H1 (cell line): Measurements from ENCODE around the gene PA2G4. TPM values are rescaled to one million over a fixed set of nuclear protein-coding genes. Genes with fewer than 3 reads are reported as not detected.

Experiments
- CTCF ChIA-PET: fragments of 300-600 bp; sonication (Branson Sonifier 250); formaldehyde crosslinking; loops from one replicate; lab custom pipeline; 2021; ENCODE audit not compliant: partially characterized antibody; lab: Charles Lee
- POLR2A ChIA-PET: fragments of 300-600 bp; sonication (Branson Sonifier 250); formaldehyde crosslinking; loops from one replicate; lab custom pipeline; 2021; ENCODE audit warnings: inconsistent platforms; ENCODE audit not compliant: partially characterized antibody; lab: Charles Lee
- DNase-seq, 2 experiments: peaks; one replicate each; pipeline versions ENCODE4 v3.0.0 to v3.0.0-alpha.2; 2010 to 2022; ENCODE audit warnings: low spot score in 2 of 2, low read depth in 1 of 2, mixed read lengths in 1 of 2
- FAIRE-seq: peaks from 2 replicates; lab custom pipeline; 2011; peaks lifted over from hg19 to GRCh38; lab: Jason Lieb, UNC
- H2AFZ ChIP-seq: 2 replicates; pipeline ENCODE4 v1.8.1; 2012; ENCODE audit warnings: low read length, inconsistent platforms
- H2AK5ac ChIP-seq: 2 replicates; pipeline ENCODE4 v1.6.1; 2013; ENCODE audit warnings: low read depth, low read length
- H2BK120ac ChIP-seq: replicated peaks from 2 replicates; pipeline ENCODE3; 2013; ENCODE audit warnings: low read depth, low read length, inconsistent platforms
- H2BK12ac ChIP-seq: 2 replicates; pipeline ENCODE4 v1.6.1; 2013; ENCODE audit warnings: low read depth, low read length
- H2BK15ac ChIP-seq: 2 replicates; pipeline ENCODE4 v1.6.1; 2013; ENCODE audit warnings: low read length
- H2BK20ac ChIP-seq: 2 replicates; pipeline ENCODE4 v1.6.1; 2013; ENCODE audit warnings: low read length
- H2BK5ac ChIP-seq: 2 replicates; pipeline ENCODE4 v1.6.1; 2013; ENCODE audit warnings: low read depth, low read length
- H3K14ac ChIP-seq: 2 replicates; pipeline ENCODE4 v1.6.1; 2013; ENCODE audit warnings: inconsistent platforms; ENCODE audit not compliant: insufficient read length
- H3K18ac ChIP-seq: 2 replicates; pipeline ENCODE4 v1.6.1; 2013; ENCODE audit warnings: low read length; ENCODE audit errors: extremely low read depth
- H3K23ac ChIP-seq: 2 replicates; pipeline ENCODE4 v1.6.1; 2013; ENCODE audit warnings: inconsistent platforms; ENCODE audit not compliant: insufficient read length
- H3K23me2 ChIP-seq: 2 replicates; pipeline ENCODE4 v1.6.1; 2013; ENCODE audit warnings: low read depth, low read length
- H3K27ac ChIP-seq: 2 replicates; pipeline ENCODE4 v1.6.1; 2011; ENCODE audit warnings: low read depth, low read length, inconsistent platforms
- H3K27me3 ChIP-seq, 4 experiments: replicated peaks in 1 of 4; 1 replicate in 1 of 4; 2 replicates in 3 of 4; pipeline versions ENCODE4 v1.6.1 to v1.8.1; 2011 to 2013; ENCODE audit warnings: low read length in 3 of 4, mild to moderate bottlenecking in 3 of 4, inconsistent platforms in 2 of 4, mixed read lengths in 2 of 4, moderate library complexity in 1 of 4; ENCODE audit not compliant: control insufficient read depth in 3 of 4, insufficient read depth in 3 of 4; ENCODE audit errors: extremely low read depth in 1 of 4
- H3K36me3 ChIP-seq, 4 experiments: 2 replicates each; pipeline versions ENCODE4 v1.6.1 to v1.8.1; 2011 to 2013; ENCODE audit warnings: mild to moderate bottlenecking in 4 of 4, low read length in 3 of 4, moderate library complexity in 2 of 4, control low read depth in 1 of 4, inconsistent platforms in 1 of 4; ENCODE audit not compliant: insufficient read depth in 4 of 4, control insufficient read depth in 2 of 4
- H3K4ac ChIP-seq: replicated peaks from 2 replicates; pipeline ENCODE3; 2013; ENCODE audit warnings: low read length, low read depth, mixed read lengths, inconsistent platforms; ENCODE audit not compliant: insufficient read length
- H3K4me1 ChIP-seq, 4 experiments: replicated peaks in 1 of 4; 1 replicate in 1 of 4; 2 replicates in 3 of 4; pipeline versions ENCODE4 v1.6.1 to v1.8.1; 2011 to 2013; ENCODE audit warnings: low read length in 3 of 4, inconsistent platforms in 2 of 4, mixed read lengths in 1 of 4; ENCODE audit not compliant: insufficient read depth in 4 of 4, control insufficient read depth in 3 of 4
- H3K4me2 ChIP-seq, 2 experiments: 2 replicates each; pipeline versions ENCODE4 v1.6.1 to v1.8.1; 2011 to 2013; ENCODE audit warnings: low read depth in 2 of 2, low read length in 2 of 2, control low read depth in 1 of 2, inconsistent platforms in 1 of 2, mild to moderate bottlenecking in 1 of 2; ENCODE audit not compliant: insufficient read depth in 1 of 2
- H3K4me3 ChIP-seq, 4 experiments: fragments of 200-600, 300-600 bp in 1 of 4; sonication (generic), shearing (Covaris generic), sonication (Bioruptor Twin) in 1 of 4; 2 replicates each; pipeline versions ENCODE4 v1.5.1 to v1.8.1; 2011 to 2016; ENCODE audit warnings: low read length in 4 of 4, low read depth in 3 of 4, control low read depth in 2 of 4, inconsistent platforms in 2 of 4, mild to moderate bottlenecking in 2 of 4, mixed read lengths in 1 of 4, moderate library complexity in 1 of 4; ENCODE audit not compliant: insufficient read depth in 2 of 4; ENCODE audit errors: extremely low read depth in 1 of 4
- H3K56ac ChIP-seq: replicated peaks from 2 replicates; pipeline ENCODE3; 2013; ENCODE audit warnings: low read depth, mild to moderate bottlenecking, mixed read lengths, low read length, inconsistent platforms; ENCODE audit not compliant: insufficient read length
- H3K79me1 ChIP-seq: 2 replicates; pipeline ENCODE4 v1.6.1; 2013; ENCODE audit warnings: low read depth, low read length, control low read depth
- H3K79me2 ChIP-seq, 2 experiments: 2 replicates each; pipeline versions ENCODE4 v1.6.1 to v1.8.1; 2012 to 2013; ENCODE audit warnings: low read length in 2 of 2, mild to moderate bottlenecking in 2 of 2, inconsistent platforms in 1 of 2; ENCODE audit not compliant: insufficient read depth in 2 of 2, control insufficient read depth in 1 of 2
- H3K9ac ChIP-seq, 4 experiments: replicated peaks in 1 of 4; 1 replicate in 1 of 4; 2 replicates in 3 of 4; pipeline versions ENCODE4 v1.6.1 to v1.8.1; 2011 to 2013; ENCODE audit warnings: low read depth in 3 of 4, low read length in 3 of 4, control low read depth in 2 of 4, mild to moderate bottlenecking in 2 of 4, moderate library complexity in 2 of 4, inconsistent platforms in 1 of 4; ENCODE audit errors: extremely low read depth in 1 of 4
- H3K9me3 ChIP-seq, 2 experiments: 2 replicates each; pipeline versions ENCODE4 v1.6.1 to v1.8.1; 2012 to 2013; ENCODE audit warnings: mild to moderate bottlenecking in 2 of 2, moderate library complexity in 2 of 2, control low read depth in 1 of 2, inconsistent platforms in 1 of 2, low read depth in 1 of 2, low read length in 1 of 2, mixed read lengths in 1 of 2; ENCODE audit not compliant: insufficient read depth in 2 of 2
- H4K20me1 ChIP-seq, 2 experiments: replicated peaks in 1 of 2; 2 replicates each; pipeline versions ENCODE3 to v1.8.1; 2011 to 2013; ENCODE audit warnings: inconsistent platforms in 2 of 2, low read length in 2 of 2, mild to moderate bottlenecking in 1 of 2; ENCODE audit not compliant: insufficient read depth in 2 of 2, control insufficient read depth in 1 of 2
- H4K5ac ChIP-seq: 2 replicates; pipeline ENCODE4 v1.6.1; 2013; ENCODE audit warnings: low read length, low read depth, mixed read lengths, inconsistent platforms; ENCODE audit not compliant: insufficient read length
- H4K8ac ChIP-seq: 2 replicates; pipeline ENCODE4 v1.8.0; 2013; ENCODE audit warnings: mild to moderate bottlenecking, moderate library complexity, low read length, inconsistent platforms; ENCODE audit not compliant: insufficient read depth; ENCODE audit errors: extremely low read depth
- H4K91ac ChIP-seq: replicated peaks from 2 replicates; pipeline ENCODE3; 2013; ENCODE audit warnings: low read length, mixed read lengths, inconsistent platforms; ENCODE audit not compliant: insufficient read length
- CBX5 ChIP-seq: fragments of 300-800, 300-1000 bp; sonication (generic); IDR thresholded peaks from 2 replicates; pipeline ENCODE4 v1.7.1; 2016; ENCODE audit warnings: antibody characterized with exemption, low read length, low read depth
- CEBPB ChIP-seq: IDR thresholded peaks from 2 replicates; pipeline ENCODE4 v1.6.1; 2012; ENCODE audit warnings: low read depth, low read length
- CTBP2 ChIP-seq: IDR thresholded peaks from 2 replicates; pipeline ENCODE4 v1.7.0; 2011; ENCODE audit warnings: borderline replicate concordance, mild to moderate bottlenecking, moderate library complexity, mixed read lengths, low read length; ENCODE audit not compliant: insufficient read depth, insufficient read length
- EZH2 ChIP-seq: fragments of 200-600 bp; sonication (generic); IDR thresholded peaks from 2 replicates; pipeline ENCODE4 v1.7.1; 2012; ENCODE audit warnings: low read depth, mild to moderate bottlenecking, moderate library complexity, low read length, inconsistent platforms; ENCODE audit not compliant: severe bottlenecking
- HDAC2 ChIP-seq, 2 experiments: fragments of 300-600 bp in 1 of 2; sonication (generic) in 1 of 2; IDR thresholded peaks; 2 replicates each; pipeline ENCODE4 v1.6.1; 2011 to 2012; ENCODE audit warnings: low read depth in 2 of 2, low read length in 2 of 2, mild to moderate bottlenecking in 2 of 2, moderate library complexity in 2 of 2, borderline replicate concordance in 1 of 2, inconsistent platforms in 1 of 2
- KDM1A ChIP-seq: fragments of 200-600, 300-600 bp; sonication (generic); IDR thresholded peaks from 2 replicates; pipeline ENCODE4 v1.7.1; 2016; ENCODE audit warnings: mild to moderate bottlenecking, low read length, borderline replicate concordance
- KDM5A ChIP-seq: fragments of 200-600 bp; IDR thresholded peaks from 2 replicates; pipeline ENCODE4 v1.7.1; 2012; ENCODE audit warnings: mild to moderate bottlenecking, low read length, inconsistent platforms, mixed read lengths
- POLR2A ChIP-seq, 2 experiments: IDR thresholded peaks; 1 replicate in 1 of 2; 2 replicates in 1 of 2; pipeline ENCODE4 v1.6.1; 2011; ENCODE audit warnings: low read depth in 2 of 2, low read length in 2 of 2, mild to moderate bottlenecking in 2 of 2; ENCODE audit errors: control extremely low read depth in 1 of 2
- RNF2 ChIP-seq: fragments of 200-900, 300-1000 bp; sonication (generic); IDR thresholded peaks from 2 replicates; pipeline ENCODE4 v1.7.1; 2016; ENCODE audit warnings: borderline replicate concordance, low read depth, mild to moderate bottlenecking, antibody characterized with exemption, low read length; ENCODE audit not compliant: poor library complexity, severe bottlenecking; ENCODE audit errors: missing control alignments
- SIN3A ChIP-seq, 2 experiments: IDR thresholded peaks in 1 of 2; conservative IDR thresholded peaks in 1 of 2; 2 replicates each; pipeline ENCODE4 v1.6.1; 2011 to 2012; ENCODE audit warnings: low read length in 2 of 2, improper control_type of control experiment in 1 of 2, low read depth in 1 of 2, mild to moderate bottlenecking in 1 of 2
- SP2 ChIP-seq: IDR thresholded peaks from 2 replicates; pipeline ENCODE4 v1.6.1; 2012; ENCODE audit warnings: mild to moderate bottlenecking, low read length, inconsistent platforms
- YY1 ChIP-seq: IDR thresholded peaks from 2 replicates; pipeline ENCODE4 v1.6.1; 2011; ENCODE audit warnings: low read depth, mild to moderate bottlenecking, low read length
- WGBS, 2 experiments: shearing (Covaris generic) in 1 of 2; methylation state at CpG; one replicate each; pipeline versions ENCODE4 v1.1.6 to v1.1.7; 2013 to 2015; ENCODE audit warnings: low lambda C conversion rate in 2 of 2, mixed read lengths in 2 of 2, inconsistent platforms in 1 of 2, low coverage in 1 of 2, missing lambda C conversion rate in 1 of 2; ENCODE audit not compliant: insufficient replicate concordance in 2 of 2, insufficient coverage in 1 of 2, insufficient read length in 1 of 2; ENCODE audit errors: extremely low coverage in 1 of 2, missing lambda C conversion rate in 1 of 2; 5-methylcytosine and 5-hydroxymethylcytosine counted together
- polyA plus RNA-seq, 7 experiments: library from polyadenylated mRNA; depleted of rRNA in 3 of 7; stranded (reverse) in 5 of 7; unstranded in 2 of 7; fragments of >200 nt in 5 of 7; fragments of 200-250 nt in 2 of 7; gene quantifications; 1 replicate in 5 of 7; 2 replicates in 1 of 7; 4 replicates in 1 of 7; pipeline versions ENCODE4 v1.2.1 to v1.2.3, GENCODE V29; 2011 to 2013; ENCODE audit warnings: missing spikeins in 2 of 7, mixed read lengths in 2 of 7
- total RNA-seq: library from RNA; stranded (reverse); fragmentation: NEBNext Ultra II Directional; extraction: Animal tissue kit (Norgen Biotek cat#: 25700); gene quantifications from 2 replicates; pipeline ENCODE4 v1.2.1, GENCODE V29; 2021
- TF ChIP-seq, protein P1 (sequence below): IDR thresholded peaks from 2 replicates; pipeline ENCODE4 v1.6.1; 2011; ENCODE audit warnings: low read depth, mild to moderate bottlenecking, low read length; ENCODE audit not compliant: insufficient read depth

The PA2G4 gene
- total and polyA plus RNA-seq, 2 of the 8 experiments (the other 6 are each of a cell fraction or from before 2014, with no cell fraction given), result 159 to 242 TPM

DNA sequence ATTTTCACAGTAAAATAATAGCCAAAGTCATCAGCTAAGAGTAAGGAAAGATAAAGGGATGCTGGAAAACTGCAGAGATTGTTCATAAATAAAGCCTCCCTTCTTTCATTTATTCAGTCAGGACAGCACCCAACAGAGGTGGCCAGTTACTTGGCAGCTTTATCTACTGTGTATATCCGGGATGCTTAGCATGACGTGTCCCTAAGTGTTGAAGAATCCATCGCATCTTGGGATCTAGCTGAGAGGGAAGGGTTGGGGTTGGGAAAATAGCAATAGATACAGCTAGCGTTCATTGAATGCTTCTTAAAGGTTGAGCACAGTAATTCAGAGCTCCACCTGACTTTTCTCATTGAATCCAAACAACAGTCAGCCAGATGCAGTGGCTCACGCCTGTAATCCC, 30.0 kb upstream of the PA2G4 start:
- no peak overlapping the region for H2BK12ac ChIP-seq
- no peaks in the 10 kb centered on the region for H3K79me2 ChIP-seq
- no peak overlapping the region for H3K4me2 ChIP-seq
- DNase-seq (no peak), FAIRE-seq (no peak)
- no peak overlapping the region for H3K9ac ChIP-seq
- no peak overlapping the region for H2BK120ac ChIP-seq
- no peak overlapping the region for H3K14ac ChIP-seq
- no peak overlapping the region for H3K23ac ChIP-seq
- H3K4ac ChIP-seq, result no peak overlapping the region
- no peaks in the 10 kb centered on the region for H3K36me3 ChIP-seq
- no peak overlapping the region for H3K27ac ChIP-seq
- H4K91ac ChIP-seq, result no peak overlapping the region
- H3K79me1 ChIP-seq, result no peaks in the 10 kb centered on the region
- ChIA-PET CTCF (interaction anchor here (0.7 to 1.2 kb wide), 5 partner anchors 9 to 403 kb away, joined by 3 to 4 read pairs (median 3); partner anchors contain the start of gene PA2G4), POLR2A (interaction anchor here (1.1 to 1.3 kb wide), 5 partner anchors 29 to 84 kb away, joined by 3 to 6 read pairs (median 3); partner anchors contain the start of gene MYL6)
- no peaks in the 10 kb centered on the region for H3K27me3 ChIP-seq
- H2AFZ ChIP-seq, result no peak overlapping the region
- no peaks in the 10 kb centered on the region for H4K20me1 ChIP-seq
- H4K5ac ChIP-seq, result no peak overlapping the region
- H4K8ac ChIP-seq, result no peak overlapping the region
- 90% methylated on average over 5 of the region's 5 CpGs; no CpG with 5 or more reads in 1 of the 2 experiments for WGBS, 2 experiments
- peaks cover 2% of the 10 kb centered on the region; the same call in 1 of the 2 replicates for H3K23me2 ChIP-seq
- H2BK15ac ChIP-seq, result no peak overlapping the region
- no peak overlapping the region for H3K56ac ChIP-seq
- H3K18ac ChIP-seq, result no peak overlapping the region
- H2AK5ac ChIP-seq, result no peak overlapping the region
- H2BK5ac ChIP-seq, result no peak overlapping the region
- H3K9me3 ChIP-seq, result no peaks in the 10 kb centered on the region; a peak in 1 of 4 replicates
- no peak overlapping the region for H3K4me3 ChIP-seq
- H3K4me1 ChIP-seq, result peaks cover 0 to 4% (median 1%) of the 10 kb centered on the region in 4 experiments; a peak in 1 of 7 replicates
- H2BK20ac ChIP-seq, result no peak overlapping the region
- TF ChIP-seq SIN3A (conservative IDR thresholded peaks at IDR 0.05 in 1 of 2, IDR thresholded peaks at IDR 0.05 in 1 of 2; ENCODE audit: low read depth in 1 of 2, low read length in 2 of 2) (no peak), CEBPB (no peak), KDM5A (no peak), CTBP2 (no peak), HDAC2 (IDR thresholded peaks at IDR 0.05; ENCODE audit: borderline replicate concordance in 1 of 2, low read depth in 2 of 2, low read length in 2 of 2) (no peak), EZH2 (no peak), KDM1A (no peak), RNF2 (no peak), POLR2A (IDR thresholded peaks at IDR 0.05; ENCODE audit: control extremely low read depth in 1 of 2, low read depth in 2 of 2, low read length in 2 of 2) (no peak), CBX5 (no peak), SP2 (no peak), YY1 (no peak)
- TF ChIP-seq, protein P1, sequence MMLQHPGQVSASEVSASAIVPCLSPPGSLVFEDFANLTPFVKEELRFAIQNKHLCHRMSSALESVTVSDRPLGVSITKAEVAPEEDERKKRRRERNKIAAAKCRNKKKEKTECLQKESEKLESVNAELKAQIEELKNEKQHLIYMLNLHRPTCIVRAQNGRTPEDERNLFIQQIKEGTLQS, result no peak
